B cell (primary cell): ENCODE data around the gene LATS2. TPM values are rescaled to one million over a fixed set of nuclear protein-coding genes. Genes with fewer than 3 reads are reported as not detected.

Source experiments
- ATAC-seq: fragments of 200-7000 bp; cut with Tn5 transposase; one replicate; pipeline ENCODE4 v1.10.0; 2021; ENCODE audit warnings: low read depth, mild to moderate bottlenecking, moderate number of reproducible peaks, moderate library complexity
- CTCF ChIA-PET: fragments of 350-600 bp; sonication (Branson Sonifier 250); formaldehyde crosslinking; loops from one replicate; lab custom pipeline; 2021; ENCODE audit warnings: antibody characterized with exemption, inconsistent platforms; lab: Charles Lee
- POLR2A ChIA-PET: fragments of 350-600 bp; sonication (Branson Sonifier 250); formaldehyde crosslinking; loops from one replicate; lab custom pipeline; 2021; ENCODE audit warnings: antibody characterized with exemption; lab: Charles Lee
- DNase-seq: peaks from one replicate; pipeline ENCODE4 v3.0.0; 2013
- H2AFZ ChIP-seq: 2 replicates; pipeline ENCODE4 v1.6.1; 2012; ENCODE audit warnings: mild to moderate bottlenecking, low read depth, low read length; ENCODE audit not compliant: insufficient read depth, poor library complexity, severe bottlenecking
- H3K27ac ChIP-seq, 2 donors: 1 replicate in 1 of 2; 2 replicates in 1 of 2; pipeline ENCODE4 v1.5.1; 2012 to 2013; ENCODE audit warnings: low read length in 2 of 2, mild to moderate bottlenecking in 2 of 2, moderate library complexity in 1 of 2
- H3K27me3 ChIP-seq, 4 experiments: fragments of 200-600 bp in 1 of 4; sonication (generic) in 1 of 4; replicated peaks in 1 of 4; 1 replicate in 2 of 4; 2 replicates in 2 of 4; pipeline versions ENCODE4 v1.6.1 to v1.7.0; 2013 to 2016; ENCODE audit warnings: low read length in 3 of 4, mild to moderate bottlenecking in 2 of 4, mixed read lengths in 1 of 4, moderate library complexity in 1 of 4; ENCODE audit not compliant: insufficient read depth in 4 of 4, control insufficient read depth in 3 of 4; ENCODE audit errors: control extremely low read depth in 1 of 4
- H3K36me3 ChIP-seq, 2 experiments: replicated peaks in 1 of 2; 1 replicate in 1 of 2; 2 replicates in 1 of 2; pipeline versions ENCODE4 v1.6.1 to v1.7.1; 2013; ENCODE audit warnings: low read length in 1 of 2; ENCODE audit not compliant: insufficient read depth in 2 of 2, control insufficient read depth in 1 of 2; ENCODE audit errors: control extremely low read depth in 1 of 2, extremely low read depth in 1 of 2
- H3K4me1 ChIP-seq, 2 donors: fragments of 200-600 bp in 1 of 2; sonication (generic) in 1 of 2; 1 replicate in 1 of 2; 2 replicates in 1 of 2; pipeline versions ENCODE4 v1.5.1 to v1.6.1; 2013 to 2017; ENCODE audit warnings: low read length in 2 of 2; ENCODE audit not compliant: control insufficient read depth in 2 of 2, insufficient read depth in 2 of 2
- H3K4me2 ChIP-seq: replicated peaks from 2 replicates; pipeline ENCODE3; 2012; ENCODE audit warnings: mild to moderate bottlenecking, low read depth, low read length; ENCODE audit not compliant: poor library complexity, severe bottlenecking
- H3K4me3 ChIP-seq, 5 experiments: fragments of 200-600 bp in 1 of 5; sonication (generic) in 1 of 5; 1 replicate in 3 of 5; 2 replicates in 2 of 5; pipeline versions ENCODE4 v1.5.1 to v1.7.0; 2011 to 2016; ENCODE audit warnings: low read length in 4 of 5, mild to moderate bottlenecking in 4 of 5, low read depth in 2 of 5, control low read depth in 1 of 5, moderate library complexity in 1 of 5; ENCODE audit not compliant: insufficient read depth in 1 of 5; ENCODE audit errors: control extremely low read depth in 1 of 5, extremely low read depth in 1 of 5
- H3K79me2 ChIP-seq: fragments of 200-600 bp; sonication (generic); one replicate; pipeline ENCODE4 v1.6.0; 2016; ENCODE audit warnings: low read length; ENCODE audit not compliant: control insufficient read depth, insufficient read depth
- H3K9ac ChIP-seq: fragments of 200-600 bp; sonication (generic); 2 replicates; pipeline ENCODE4 v1.6.1; 2017; ENCODE audit warnings: mild to moderate bottlenecking, low read length, moderate library complexity
- H3K9me3 ChIP-seq, 3 donors: one replicate each; pipeline versions ENCODE4 v1.6.1 to v1.7.1; 2013; ENCODE audit warnings: low read length in 2 of 3; ENCODE audit not compliant: control insufficient read depth in 2 of 3, insufficient read depth in 1 of 3; ENCODE audit errors: control extremely low read depth in 1 of 3
- H4K20me1 ChIP-seq: 2 replicates; pipeline ENCODE4 v1.6.0; 2012; ENCODE audit warnings: mild to moderate bottlenecking, low read length; ENCODE audit not compliant: insufficient read depth, control insufficient read depth, poor library complexity, severe bottlenecking
- H3K27ac Mint-ChIP-seq: one replicate; pipeline ENCODE4 v1.8.0; 2021; ENCODE audit warnings: mixed read lengths
- H3K27me3 Mint-ChIP-seq: one replicate; pipeline ENCODE4 v1.8.0; 2021; ENCODE audit warnings: mixed read lengths
- H3K4me1 Mint-ChIP-seq: one replicate; pipeline ENCODE4 v1.8.0; 2021; ENCODE audit warnings: mixed read lengths
- H3K4me3 Mint-ChIP-seq: one replicate; pipeline ENCODE4 v1.8.0; 2021; ENCODE audit warnings: mixed read lengths
- H3K9me3 Mint-ChIP-seq: one replicate; pipeline ENCODE4 v1.8.0; 2022; ENCODE audit warnings: mixed read lengths; ENCODE audit not compliant: insufficient read depth
- EZH2 ChIP-seq: IDR thresholded peaks from 2 replicates; pipeline ENCODE4 v1.6.1; 2012; ENCODE audit warnings: borderline replicate concordance, low read depth, mild to moderate bottlenecking, moderate library complexity, low read length; ENCODE audit not compliant: insufficient read depth, poor library complexity, severe bottlenecking
- WGBS: methylation state at CpG from one replicate; pipeline ENCODE4 v1.1.5; 2013; ENCODE audit warnings: missing lambda C conversion rate; ENCODE audit not compliant: insufficient coverage; 5-methylcytosine and 5-hydroxymethylcytosine counted together
- intact Hi-C: fragments of 100-400 bp; cut with micrococcal nuclease; formaldehyde crosslinking; loops from one replicate; pipeline ENCODE4 v1.10.0; 2022
- polyA plus RNA-seq: library from polyadenylated mRNA; depleted of rRNA; stranded (reverse); fragments of >200 nt; gene quantifications from 2 replicates; pipeline ENCODE4 v1.2.3, GENCODE V29; 2012
- total RNA-seq, 2 donors: library from RNA; stranded (reverse); fragments of 120-200 nt in 1 of 2; gene quantifications; 1 replicate in 1 of 2; 2 replicates in 1 of 2; pipeline versions ENCODE4 v1.2.3 to v1.2.4, GENCODE V29; 2013 to 2022
- TF ChIP-seq, protein P1 (sequence below): fragments of 200-600 bp; IDR thresholded peaks from one replicate; pipeline ENCODE4 v1.8.0; 2022; ENCODE audit warnings: antibody characterized with exemption, mild to moderate bottlenecking

The LATS2 gene
- total and polyA plus RNA-seq, 2 donors (not counting 1 experiment from before 2014, with no cell fraction given) = 1.9 to 2.7 TPM

DNA sequence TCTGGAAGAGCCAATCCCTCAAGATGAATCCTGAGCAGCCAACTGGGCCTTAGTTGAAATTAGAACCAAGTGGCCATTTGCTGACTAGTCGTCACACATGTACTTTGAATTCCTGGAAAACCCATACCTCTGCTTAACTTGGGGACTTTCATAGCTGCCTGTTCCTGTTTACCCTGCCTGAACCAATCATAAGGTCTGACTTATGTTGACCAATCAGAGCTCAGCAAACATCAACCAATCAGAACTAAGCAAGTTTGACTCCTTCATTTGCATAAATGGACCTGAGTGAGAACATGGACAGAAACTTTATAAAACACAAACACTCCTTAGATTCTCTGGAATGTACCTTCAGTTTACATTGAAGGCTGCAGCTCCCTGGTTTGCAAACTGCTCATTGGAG, 50.8 kb downstream of the LATS2 start:
- H3K4me2 ChIP-seq = no peak overlapping the region
- H3K9ac ChIP-seq = no peak overlapping the region
- no peaks in the 10 kb centered on the region for H4K20me1 ChIP-seq
- Mint-ChIP-seq H3K27me3 (no peaks in the 10 kb centered on the region), H3K27ac (no peak overlapping the region), H3K9me3 (no peaks in the 10 kb centered on the region), H3K4me3 (no peak overlapping the region), H3K4me1 (peaks cover 9% of the 10 kb centered on the region)
- no peaks in the 10 kb centered on the region for H3K79me2 ChIP-seq
- no peak overlapping the region for H2AFZ ChIP-seq
- POLR2A ChIA-PET = no interaction called here
- no peaks in the 10 kb centered on the region for H3K36me3 ChIP-seq
- H3K27ac ChIP-seq = no peak overlapping the region
- ATAC-seq (no peak), DNase-seq (no peak)
- H3K4me1 ChIP-seq = no peaks in the 10 kb centered on the region
- H3K4me3 ChIP-seq = no peak overlapping the region
- 79% methylated on average over 1 of the region's 1 CpG for WGBS
- intact Hi-C loops = no loop called here
- H3K27me3 ChIP-seq = no peaks in the 10 kb centered on the region
- CTCF ChIA-PET = no interaction called here
- no peaks in the 10 kb centered on the region for H3K9me3 ChIP-seq
- no peak for TF ChIP-seq EZH2
- TF ChIP-seq, protein P1, sequence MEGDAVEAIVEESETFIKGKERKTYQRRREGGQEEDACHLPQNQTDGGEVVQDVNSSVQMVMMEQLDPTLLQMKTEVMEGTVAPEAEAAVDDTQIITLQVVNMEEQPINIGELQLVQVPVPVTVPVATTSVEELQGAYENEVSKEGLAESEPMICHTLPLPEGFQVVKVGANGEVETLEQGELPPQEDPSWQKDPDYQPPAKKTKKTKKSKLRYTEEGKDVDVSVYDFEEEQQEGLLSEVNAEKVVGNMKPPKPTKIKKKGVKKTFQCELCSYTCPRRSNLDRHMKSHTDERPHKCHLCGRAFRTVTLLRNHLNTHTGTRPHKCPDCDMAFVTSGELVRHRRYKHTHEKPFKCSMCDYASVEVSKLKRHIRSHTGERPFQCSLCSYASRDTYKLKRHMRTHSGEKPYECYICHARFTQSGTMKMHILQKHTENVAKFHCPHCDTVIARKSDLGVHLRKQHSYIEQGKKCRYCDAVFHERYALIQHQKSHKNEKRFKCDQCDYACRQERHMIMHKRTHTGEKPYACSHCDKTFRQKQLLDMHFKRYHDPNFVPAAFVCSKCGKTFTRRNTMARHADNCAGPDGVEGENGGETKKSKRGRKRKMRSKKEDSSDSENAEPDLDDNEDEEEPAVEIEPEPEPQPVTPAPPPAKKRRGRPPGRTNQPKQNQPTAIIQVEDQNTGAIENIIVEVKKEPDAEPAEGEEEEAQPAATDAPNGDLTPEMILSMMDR = no peak

DNA sequence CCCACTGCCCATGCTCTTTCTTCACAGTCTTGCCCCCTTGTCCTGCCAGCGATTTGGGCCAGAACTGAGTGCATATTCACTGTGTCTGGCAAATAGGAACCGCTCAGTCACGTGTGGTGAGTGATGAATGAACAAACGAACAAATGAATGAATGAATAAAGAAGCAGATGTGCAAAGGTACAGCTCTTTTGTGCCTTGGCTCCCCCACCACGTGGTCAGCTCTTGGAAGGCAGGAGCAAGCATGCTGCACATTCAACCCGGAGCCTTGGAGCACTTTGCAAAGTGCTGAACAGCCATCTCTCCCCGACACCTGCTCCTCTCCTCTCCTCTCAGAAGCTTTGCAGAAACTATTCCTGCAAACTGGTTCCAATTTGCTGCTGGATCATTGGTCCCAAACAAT, 52.4 kb downstream of the LATS2 start:
- no peak overlapping the region for H3K4me2 ChIP-seq
- no peaks in the 10 kb centered on the region for H3K27me3 Mint-ChIP-seq
- H3K27me3 ChIP-seq = no peaks in the 10 kb centered on the region
- H3K27ac ChIP-seq = no peak overlapping the region
- no peak for ATAC-seq
- DNase-seq = no peak
- H3K9me3 ChIP-seq = no peaks in the 10 kb centered on the region
- H3K4me1 ChIP-seq = no peaks in the 10 kb centered on the region
- no peak overlapping the region for H3K4me3 ChIP-seq
- H3K36me3 ChIP-seq = no peaks in the 10 kb centered on the region
- POLR2A ChIA-PET = no interaction called here
- H3K4me1 Mint-ChIP-seq = peaks cover 9% of the 10 kb centered on the region
- H3K9me3 Mint-ChIP-seq = no peaks in the 10 kb centered on the region
- intact Hi-C loops = no loop called here
- H3K9ac ChIP-seq = no peak overlapping the region
- H3K79me2 ChIP-seq = no peaks in the 10 kb centered on the region
- CTCF ChIA-PET = no interaction called here
- H2AFZ ChIP-seq = no peak overlapping the region
- TF ChIP-seq, protein P1 = no peak
- TF ChIP-seq EZH2 = no peak
- WGBS = 86% methylated on average over 7 of the region's 7 CpGs
- H4K20me1 ChIP-seq = no peaks in the 10 kb centered on the region
- no peak overlapping the region for H3K27ac Mint-ChIP-seq
- no peak overlapping the region for H3K4me3 Mint-ChIP-seq
